HPDE6-E6E7 (cell line): ENCODE results near the gene TGFB2.
A peak's percentile ranks its signal among the peaks of the same experiment; 100 is the strongest.

ENCODE experiments used
- DNase-seq: peaks from one replicate; pipeline ENCODE4 v3.0.0; 2011; ENCODE audit warnings: missing footprints; ENCODE audit errors: extremely low spot score

Gene TGFB2

GRCh38 chr1:218462116-218462515 lies 117.0 kb downstream of the TGFB2 start:
- DNase-seq: no peak

GRCh38 chr1:218462587-218462986 lies 117.5 kb downstream of the TGFB2 start:
- DNase-seq: no peak

- DNase-seq: no peak
Measured at GRCh38 chr1:218463194-218464156, 118.3 kb downstream of the TGFB2 start.

GRCh38 chr1:218464871-218465270 lies 119.7 kb downstream of the TGFB2 start:
- no peak for DNase-seq

- DNase-seq: no peak
Measured at GRCh38 chr1:218466341-218467010, 121.3 kb downstream of the TGFB2 start.

- no peak for DNase-seq
Measured at GRCh38 chr1:218467101-218468072, 122.3 kb downstream of the TGFB2 start.

- no peak for DNase-seq
Measured at GRCh38 chr1:218468711-218469110, 123.6 kb downstream of the TGFB2 start.

GRCh38 chr1:218472885-218473284 lies 127.7 kb downstream of the TGFB2 start:
- no peak for DNase-seq

GRCh38 chr1:218473522-218473921 lies 128.4 kb downstream of the TGFB2 start:
- no peak for DNase-seq

- DNase-seq: no peak
Measured at GRCh38 chr1:218474128-218474527, 129.0 kb downstream of the TGFB2 start.

GRCh38 chr1:218475275-218475674 lies 130.1 kb downstream of the TGFB2 start:
- DNase-seq: no peak

- no peak for DNase-seq
Measured at GRCh38 chr1:218475699-218476098, 130.6 kb downstream of the TGFB2 start.

- DNase-seq: no peak
Measured at GRCh38 chr1:218476385-218476784, 131.2 kb downstream of the TGFB2 start.

GRCh38 chr1:218478336-218478735 lies 133.2 kb downstream of the TGFB2 start:
- no peak for DNase-seq

- DNase-seq: no peak
Measured at GRCh38 chr1:218479436-218480115, 134.4 kb downstream of the TGFB2 start.

- DNase-seq: peak; percentile 66
Measured at GRCh38 chr1:218480137-218480536, 135.0 kb downstream of the TGFB2 start.

- DNase-seq: no peak
Measured at GRCh38 chr1:218480588-218481099, 135.5 kb downstream of the TGFB2 start.

GRCh38 chr1:218481116-218481775 lies 136.1 kb downstream of the TGFB2 start:
- no peak for DNase-seq

GRCh38 chr1:218482683-218483082 lies 137.5 kb downstream of the TGFB2 start:
- no peak for DNase-seq

- no peak for DNase-seq
Measured at GRCh38 chr1:218485241-218485928, 140.2 kb downstream of the TGFB2 start.
